Omental fat pad (tissue), 4 donors: Measurements from ENCODE around the gene UBE4B. TPM values are rescaled to one million over a fixed set of nuclear protein-coding genes. Genes with fewer than 3 reads are reported as not detected.

ENCODE experiments used
- ATAC-seq: fragments of 150-250 bp; one replicate; pipeline ENCODE4 v1.9.1; 2016; ENCODE audit warnings: mild to moderate bottlenecking, moderate library complexity; ENCODE audit not compliant: low FRiP score
- DNase-seq: peaks from one replicate; pipeline ENCODE4 v3.0.0-alpha.2; 2019; ENCODE audit warnings: low spot score
- CTCF ChIP-seq, 3 donors: fragments of 450-650 bp; IDR thresholded peaks; one replicate each; pipeline ENCODE4 v1.5.1; 2016 to 2017; ENCODE audit warnings: antibody characterized with exemption in 3 of 3, mild to moderate bottlenecking in 3 of 3, moderate library complexity in 2 of 3
- total RNA-seq, 4 donors: library from RNA; depleted of rRNA; stranded (reverse); fragments of >200 nt; gene quantifications; one replicate each; pipeline ENCODE4 v1.1.0, GENCODE V29; 2016

UBE4B gene
- 10 to 100 TPM; 33.3 to 58.4 (median 46.1) TPM for total RNA-seq

GRCh38 chr1:10032590-10033358, at the start of gene UBE4B:
UBE4B (plus strand) TSS chr1:10032958; CDS start chr1:10033671, 713 bp downstream.
- DNase-seq (peak; percentile 94), ATAC-seq (peak; percentile 99)
- peak in 2 of 3 donors; percentile 74 to 81 for TF ChIP-seq CTCF (IDR thresholded peaks at IDR 0.05)

- no peak for DNase-seq
Measured at GRCh38 chr1:9984253-9984652, 48.5 kb upstream of the UBE4B start.

GRCh38 chr1:9985001-9985400, 47.8 kb upstream of the UBE4B start:
- DNase-seq (no peak), ATAC-seq (no peak)
- TF ChIP-seq CTCF (IDR thresholded peaks at IDR 0.05): no peak

More at GRCh38 chr1:9984253-9984652, 48.5 kb upstream of the UBE4B start:
- ATAC-seq: no peak
- TF ChIP-seq CTCF (IDR thresholded peaks at IDR 0.05): no peak

- no peak for TF ChIP-seq CTCF (IDR thresholded peaks at IDR 0.05)
Measured at GRCh38 chr1:9989773-9990172, 43.0 kb upstream of the UBE4B start.

GRCh38 chr1:9990944-9991343, 41.8 kb upstream of the UBE4B start:
- no peak for DNase-seq
- ATAC-seq: no peak
- TF ChIP-seq CTCF (IDR thresholded peaks at IDR 0.05): no peak

More at GRCh38 chr1:9989773-9990172, 43.0 kb upstream of the UBE4B start:
- DNase-seq (no peak), ATAC-seq (no peak)

- ATAC-seq (no peak), DNase-seq (no peak)
- no peak for TF ChIP-seq CTCF (IDR thresholded peaks at IDR 0.05)
Measured at GRCh38 chr1:9992910-9993309, 39.8 kb upstream of the UBE4B start.

GRCh38 chr1:9993561-9994075, 39.1 kb upstream of the UBE4B start:
- ATAC-seq (no peak), DNase-seq (no peak)
- no peak for TF ChIP-seq CTCF (IDR thresholded peaks at IDR 0.05)
